ENCODE measurements around the gene SYS1.
"Not testable (repeated sequence)": the region's sequence is repeated elsewhere in the genome, so short reads cannot be mapped to it uniquely, and the experiment has no call there.

Gene SYS1

GRCh38 chr20:45350217-45350616, 12.7 kb upstream of the SYS1 start:
- no peak overlapping the region for H2AK5ac ChIP-seq (ENCODE audit: low read length)
- H3K36me3 ChIP-seq (ENCODE audit: control insufficient read depth, insufficient read depth, low read length) = no peaks in the 10 kb centered on the region
- H3K18ac ChIP-seq (ENCODE audit: low read length) = no peak overlapping the region
- H3K4me3 ChIP-seq (ENCODE audit: low read length) = no peak overlapping the region
- no peaks in the 10 kb centered on the region for H3K27me3 ChIP-seq (ENCODE audit: insufficient read depth, low read length, poor library complexity)
- H3K4me1 ChIP-seq (ENCODE audit: control insufficient read depth, low read depth, low read length) = peaks cover 13% of the 10 kb centered on the region
- H3K4me2 ChIP-seq (ENCODE audit: low read length) = no peak overlapping the region
- H3K79me2 ChIP-seq (ENCODE audit: control insufficient read depth, insufficient read depth, low read length) = peaks cover 25% of the 10 kb centered on the region
- WGBS (ENCODE audit: extremely low coverage, insufficient coverage, low lambda C conversion rate) = no CpG with 5 or more reads among the region's 1 CpG
- no peak overlapping the region for H2BK15ac ChIP-seq (replicated peaks; ENCODE audit: low read depth)
- no peak overlapping the region for H2BK5ac ChIP-seq (ENCODE audit: low read length)
- H4K5ac ChIP-seq (ENCODE audit: low read length) = no peak overlapping the region
- H2BK120ac ChIP-seq (ENCODE audit: low read depth, low read length) = no peak overlapping the region
- H3K23ac ChIP-seq (ENCODE audit: low read length) = no peak overlapping the region
- peaks cover 9% of the 10 kb centered on the region for H3K79me1 ChIP-seq (ENCODE audit: low read length)
- no peak for DNase-seq
- no peak overlapping the region for H4K8ac ChIP-seq (ENCODE audit: low read depth, low read length)
- no peak overlapping the region for H3K9ac ChIP-seq (ENCODE audit: low read length)
- H3K4ac ChIP-seq (ENCODE audit: low read depth, low read length) = no peak overlapping the region
- no peak overlapping the region for H3K27ac ChIP-seq (ENCODE audit: low read depth, low read length)
- H3K56ac ChIP-seq (ENCODE audit: low read length) = no peak overlapping the region

DNA sequence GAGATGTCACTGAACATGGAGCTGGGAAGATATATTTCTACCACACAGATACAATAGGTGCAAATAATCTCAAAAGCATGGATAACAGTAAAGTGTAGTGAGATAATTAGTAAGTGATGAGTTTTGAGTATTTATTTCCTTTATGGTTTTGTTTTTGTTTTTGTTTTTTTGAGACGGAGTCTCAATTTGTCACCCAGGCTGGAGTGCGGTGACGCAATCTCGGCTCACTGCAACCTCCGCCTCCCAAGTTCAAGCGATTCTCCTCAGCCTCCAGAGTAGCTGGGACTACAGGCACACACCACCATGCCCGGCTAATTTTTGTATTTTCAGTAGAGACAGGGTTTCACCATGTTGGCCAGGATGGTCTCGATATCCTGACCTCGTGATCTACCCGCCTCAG, 12.2 kb upstream of the SYS1 start:
- no CpG with 5 or more reads among the region's 10 CpGs for WGBS (ENCODE audit: extremely low coverage, insufficient coverage, low lambda C conversion rate)
- H2AK5ac ChIP-seq (ENCODE audit: low read length); H4K5ac ChIP-seq (ENCODE audit: low read length); H3K9ac ChIP-seq (ENCODE audit: low read length); H3K4me1 ChIP-seq (ENCODE audit: control insufficient read depth, low read depth, low read length); H4K8ac ChIP-seq (ENCODE audit: low read depth, low read length); H3K36me3 ChIP-seq (ENCODE audit: control insufficient read depth, insufficient read depth, low read length); H3K79me1 ChIP-seq (ENCODE audit: low read length); DNase-seq; H3K27ac ChIP-seq (ENCODE audit: low read depth, low read length); H3K18ac ChIP-seq (ENCODE audit: low read length); H2BK15ac ChIP-seq (replicated peaks; ENCODE audit: low read depth); H3K27me3 ChIP-seq (ENCODE audit: insufficient read depth, low read length, poor library complexity); H3K4me2 ChIP-seq (ENCODE audit: low read length); H3K4ac ChIP-seq (ENCODE audit: low read depth, low read length); H2BK5ac ChIP-seq (ENCODE audit: low read length); H3K4me3 ChIP-seq (ENCODE audit: low read length); H3K23ac ChIP-seq (ENCODE audit: low read length); H3K56ac ChIP-seq (ENCODE audit: low read length); H2BK120ac ChIP-seq (ENCODE audit: low read depth, low read length): not testable (repeated sequence)
- H3K79me2 ChIP-seq (ENCODE audit: control insufficient read depth, insufficient read depth, low read length) = peaks cover 19% of the 10 kb centered on the region

- Histone ChIP-seq H3K18ac (ENCODE audit: low read length) (no peak overlapping the region), H4K8ac (ENCODE audit: low read depth, low read length) (no peak overlapping the region), H3K56ac (ENCODE audit: low read length) (no peak overlapping the region), H3K79me2 (ENCODE audit: control insufficient read depth, insufficient read depth, low read length) (peaks cover 2% of the 10 kb centered on the region), H3K4me3 (ENCODE audit: low read length) (no peak overlapping the region), H3K23ac (ENCODE audit: low read length) (no peak overlapping the region), H3K27me3 (ENCODE audit: insufficient read depth, low read length, poor library complexity) (no peaks in the 10 kb centered on the region), H3K27ac (ENCODE audit: low read depth, low read length) (no peak overlapping the region), H3K4ac (ENCODE audit: low read depth, low read length) (no peak overlapping the region), H3K36me3 (ENCODE audit: control insufficient read depth, insufficient read depth, low read length) (no peaks in the 10 kb centered on the region), H3K4me1 (ENCODE audit: control insufficient read depth, low read depth, low read length) (no peaks in the 10 kb centered on the region), H2BK15ac (replicated peaks; ENCODE audit: low read depth) (no peak overlapping the region), H2AK5ac (ENCODE audit: low read length) (no peak overlapping the region), H3K9ac (ENCODE audit: low read length) (no peak overlapping the region), H2BK5ac (ENCODE audit: low read length) (no peak overlapping the region), H3K4me2 (ENCODE audit: low read length) (no peak overlapping the region), H4K5ac (ENCODE audit: low read length) (no peak overlapping the region), H2BK120ac (ENCODE audit: low read depth, low read length) (no peak overlapping the region), H3K79me1 (ENCODE audit: low read length) (no peaks in the 10 kb centered on the region)
- 100% methylated on average over 1 of the region's 3 CpGs for WGBS (ENCODE audit: extremely low coverage, insufficient coverage, low lambda C conversion rate)
- DNase-seq = no peak
Measured at GRCh38 chr20:45352729-45353128, 10.2 kb upstream of the SYS1 start.

- Histone ChIP-seq H2BK120ac (ENCODE audit: low read depth, low read length) (no peak overlapping the region), H3K4me3 (ENCODE audit: low read length) (no peak overlapping the region), H3K79me1 (ENCODE audit: low read length) (no peaks in the 10 kb centered on the region), H3K4me2 (ENCODE audit: low read length) (no peak overlapping the region), H4K8ac (ENCODE audit: low read depth, low read length) (no peak overlapping the region), H2BK5ac (ENCODE audit: low read length) (no peak overlapping the region), H3K4me1 (ENCODE audit: control insufficient read depth, low read depth, low read length) (peaks cover 4% of the 10 kb centered on the region), H3K23ac (ENCODE audit: low read length) (no peak overlapping the region), H3K18ac (ENCODE audit: low read length) (no peak overlapping the region), H3K4ac (ENCODE audit: low read depth, low read length) (no peak overlapping the region), H2AK5ac (ENCODE audit: low read length) (no peak overlapping the region), H3K27ac (ENCODE audit: low read depth, low read length) (no peak overlapping the region), H3K36me3 (ENCODE audit: control insufficient read depth, insufficient read depth, low read length) (no peaks in the 10 kb centered on the region), H4K5ac (ENCODE audit: low read length) (no peak overlapping the region), H3K56ac (ENCODE audit: low read length) (no peak overlapping the region), H2BK15ac (replicated peaks; ENCODE audit: low read depth) (no peak overlapping the region), H3K79me2 (ENCODE audit: control insufficient read depth, insufficient read depth, low read length) (no peaks in the 10 kb centered on the region), H3K9ac (ENCODE audit: low read length) (no peak overlapping the region), H3K27me3 (ENCODE audit: insufficient read depth, low read length, poor library complexity) (no peaks in the 10 kb centered on the region)
- no CpG with 5 or more reads among the region's 1 CpG for WGBS (ENCODE audit: extremely low coverage, insufficient coverage, low lambda C conversion rate)
- peak; percentile 61 for DNase-seq
Measured at GRCh38 chr20:45353746-45354145, 9.2 kb upstream of the SYS1 start.

GRCh38 chr20:45354423-45355208, 8.3 kb upstream of the SYS1 start:
- H3K79me1 ChIP-seq (ENCODE audit: low read length) = no peaks in the 10 kb centered on the region
- H4K5ac ChIP-seq (ENCODE audit: low read length) = no peak overlapping the region
- no peak for DNase-seq
- H3K4me1 ChIP-seq (ENCODE audit: control insufficient read depth, low read depth, low read length) = peaks cover 4% of the 10 kb centered on the region
- no peak overlapping the region for H3K23ac ChIP-seq (ENCODE audit: low read length)
- no peak overlapping the region for H3K4me2 ChIP-seq (ENCODE audit: low read length)
- H4K8ac ChIP-seq (ENCODE audit: low read depth, low read length) = no peak overlapping the region
- no peak overlapping the region for H2BK15ac ChIP-seq (replicated peaks; ENCODE audit: low read depth)
- H3K4me3 ChIP-seq (ENCODE audit: low read length) = no peak overlapping the region
- no peak overlapping the region for H3K18ac ChIP-seq (ENCODE audit: low read length)
- no peak overlapping the region for H3K27ac ChIP-seq (ENCODE audit: low read depth, low read length)
- H3K79me2 ChIP-seq (ENCODE audit: control insufficient read depth, insufficient read depth, low read length) = no peaks in the 10 kb centered on the region
- H3K9ac ChIP-seq (ENCODE audit: low read length) = no peak overlapping the region
- H3K56ac ChIP-seq (ENCODE audit: low read length) = no peak overlapping the region
- no peak overlapping the region for H2BK120ac ChIP-seq (ENCODE audit: low read depth, low read length)
- WGBS (ENCODE audit: extremely low coverage, insufficient coverage, low lambda C conversion rate) = no CpG with 5 or more reads among the region's 9 CpGs
- no peaks in the 10 kb centered on the region for H3K27me3 ChIP-seq (ENCODE audit: insufficient read depth, low read length, poor library complexity)
- no peak overlapping the region for H2BK5ac ChIP-seq (ENCODE audit: low read length)
- no peak overlapping the region for H3K4ac ChIP-seq (ENCODE audit: low read depth, low read length)
- no peak overlapping the region for H2AK5ac ChIP-seq (ENCODE audit: low read length)
- H3K36me3 ChIP-seq (ENCODE audit: control insufficient read depth, insufficient read depth, low read length) = no peaks in the 10 kb centered on the region
